Femur (tissue), 1 donor: ENCODE results near the gene SPRED1.
"Not testable (repeated sequence)": the region's sequence is repeated elsewhere in the genome, so short reads cannot be mapped to it uniquely, and the experiment has no call there.

Source experiments
- DNase-seq: peaks from one replicate; pipeline ENCODE4 v3.0.0-alpha.2; 2017

Gene SPRED1

DNA sequence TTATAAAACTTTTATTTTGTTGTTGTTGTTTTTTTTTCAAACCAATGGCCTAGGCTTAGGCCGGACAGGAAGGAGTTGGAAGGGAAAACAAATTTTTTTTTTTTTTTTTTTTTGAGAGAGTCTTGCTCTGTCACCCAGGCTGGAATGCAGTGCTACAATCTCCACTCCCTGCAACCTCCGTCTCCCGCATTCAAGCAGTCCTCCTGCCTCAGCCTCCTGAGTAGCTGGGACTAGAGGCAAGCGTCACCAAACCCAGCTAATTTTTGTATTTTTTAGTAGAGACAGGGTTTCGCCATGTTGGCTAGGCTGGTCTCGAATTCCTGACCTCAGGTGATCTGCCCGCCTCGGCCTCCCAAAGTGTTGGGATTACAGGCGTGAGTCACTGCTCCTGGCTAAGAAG lies 15.6 kb upstream of the SPRED1 start:
- DNase-seq: not testable (repeated sequence)

DNA sequence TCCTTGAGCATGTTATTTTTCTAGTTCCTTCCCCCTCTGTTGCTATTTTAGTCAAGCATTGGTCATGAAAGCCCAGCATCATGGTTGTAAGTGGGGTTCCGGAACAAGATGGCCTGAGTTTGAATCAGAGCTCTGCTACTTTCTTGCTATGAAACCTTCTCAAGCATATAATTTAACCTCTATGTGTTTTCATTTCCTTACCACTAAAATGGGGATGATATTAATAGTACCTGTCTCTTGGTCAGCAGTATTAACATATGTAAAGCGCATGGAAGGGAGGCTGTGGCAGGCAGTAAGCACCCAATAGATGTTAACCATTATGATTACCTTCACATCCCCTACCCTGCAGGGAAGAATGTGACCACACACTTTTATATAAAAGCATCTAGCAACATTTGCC lies 14.3 kb upstream of the SPRED1 start:
- DNase-seq: no peak

DNA sequence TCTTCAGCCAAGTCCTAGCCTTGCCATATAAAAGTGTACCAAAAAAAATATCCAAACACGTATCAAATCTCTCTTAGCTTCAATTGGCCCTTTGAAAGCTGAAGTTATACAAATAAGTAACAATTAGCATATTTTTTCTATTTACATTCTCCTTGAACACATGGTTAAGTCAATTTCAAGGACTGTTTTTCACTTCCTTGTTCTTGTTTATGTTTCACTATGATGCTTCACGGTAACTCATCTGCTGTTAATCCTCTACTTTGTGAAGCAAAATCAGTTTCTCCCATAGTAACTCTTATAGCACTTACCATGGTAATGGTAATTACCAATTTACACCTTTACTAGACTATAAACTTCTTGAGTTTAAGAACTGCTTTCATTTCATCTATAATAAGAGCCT lies 10.6 kb upstream of the SPRED1 start:
- DNase-seq: no peak

DNA sequence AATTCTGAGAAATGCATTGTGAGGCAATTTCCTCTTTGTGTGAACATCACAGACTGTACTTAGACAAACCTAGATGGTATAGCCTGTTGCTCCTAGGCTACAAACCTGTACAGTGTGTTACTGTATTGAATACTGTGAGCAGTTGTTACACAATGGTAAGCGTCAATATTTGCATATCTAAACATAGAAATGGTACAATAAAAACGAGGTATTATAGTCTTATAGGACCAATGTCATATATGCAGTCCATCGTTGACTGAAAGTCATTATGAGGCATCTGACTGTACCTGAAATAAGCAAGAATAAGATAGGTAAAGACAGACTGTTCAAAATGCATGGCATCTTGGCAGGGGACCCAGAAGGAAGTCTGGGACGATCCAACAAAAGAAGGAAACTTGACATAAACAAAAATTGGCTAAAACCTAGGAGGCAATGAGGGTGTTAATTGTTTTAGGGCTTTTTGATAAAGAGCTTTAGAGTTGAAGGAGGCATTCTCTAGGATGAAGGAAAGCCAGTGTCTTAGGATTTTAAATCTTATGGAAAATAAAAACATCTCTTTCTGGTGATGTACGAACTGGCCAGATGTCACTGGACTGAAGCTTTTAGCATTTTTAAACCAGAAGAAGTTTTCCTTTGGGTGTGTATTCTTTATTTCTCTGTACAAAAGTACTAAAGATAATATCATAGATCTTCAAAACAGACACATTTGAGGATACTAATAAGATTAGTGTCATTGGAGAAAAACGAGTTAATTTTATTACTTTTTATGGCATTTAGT lies 9.2 kb upstream of the SPRED1 start:
- DNase-seq: no peak

DNA sequence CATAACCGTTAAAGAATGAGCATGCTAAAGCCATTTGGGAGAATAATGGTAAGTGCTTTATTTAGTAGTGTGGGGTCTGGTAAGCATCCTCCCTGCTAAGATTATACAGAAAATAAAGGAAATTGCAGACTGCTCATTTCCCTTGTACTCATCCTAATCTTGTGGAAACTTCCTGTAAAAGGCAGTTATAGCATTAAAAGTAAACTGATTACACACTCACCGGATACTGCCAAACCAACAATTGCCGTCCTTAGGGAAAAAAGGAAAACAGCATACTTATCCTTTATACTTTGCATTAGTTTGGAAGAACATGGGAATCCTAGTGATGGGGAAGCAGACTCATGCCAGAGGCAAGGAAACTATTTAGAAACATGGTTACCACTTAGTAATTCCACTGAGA lies 5.3 kb upstream of the SPRED1 start:
- DNase-seq: no peak

DNA sequence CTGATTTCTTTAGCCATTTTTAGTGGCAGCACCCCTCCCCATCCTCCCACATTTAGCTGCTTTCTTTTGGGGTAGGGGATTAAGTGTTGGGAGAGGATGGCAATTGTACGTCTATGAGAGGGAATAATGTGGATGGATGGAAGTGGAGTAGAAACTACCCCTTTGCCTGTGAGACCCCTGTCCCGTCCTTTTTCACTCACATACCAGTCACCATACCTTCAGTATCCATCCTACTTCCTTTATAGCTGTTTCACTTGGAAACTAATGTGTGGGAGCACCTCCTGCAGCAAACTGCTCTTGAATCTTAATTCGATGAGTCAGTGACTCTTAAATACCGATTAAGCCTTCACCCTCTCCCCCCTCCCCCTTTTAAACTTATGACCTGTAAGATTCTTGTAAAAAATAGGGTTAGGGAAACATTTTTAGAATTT lies 730 bp downstream of the SPRED1 start:
- peak; percentile 30 for DNase-seq

DNA sequence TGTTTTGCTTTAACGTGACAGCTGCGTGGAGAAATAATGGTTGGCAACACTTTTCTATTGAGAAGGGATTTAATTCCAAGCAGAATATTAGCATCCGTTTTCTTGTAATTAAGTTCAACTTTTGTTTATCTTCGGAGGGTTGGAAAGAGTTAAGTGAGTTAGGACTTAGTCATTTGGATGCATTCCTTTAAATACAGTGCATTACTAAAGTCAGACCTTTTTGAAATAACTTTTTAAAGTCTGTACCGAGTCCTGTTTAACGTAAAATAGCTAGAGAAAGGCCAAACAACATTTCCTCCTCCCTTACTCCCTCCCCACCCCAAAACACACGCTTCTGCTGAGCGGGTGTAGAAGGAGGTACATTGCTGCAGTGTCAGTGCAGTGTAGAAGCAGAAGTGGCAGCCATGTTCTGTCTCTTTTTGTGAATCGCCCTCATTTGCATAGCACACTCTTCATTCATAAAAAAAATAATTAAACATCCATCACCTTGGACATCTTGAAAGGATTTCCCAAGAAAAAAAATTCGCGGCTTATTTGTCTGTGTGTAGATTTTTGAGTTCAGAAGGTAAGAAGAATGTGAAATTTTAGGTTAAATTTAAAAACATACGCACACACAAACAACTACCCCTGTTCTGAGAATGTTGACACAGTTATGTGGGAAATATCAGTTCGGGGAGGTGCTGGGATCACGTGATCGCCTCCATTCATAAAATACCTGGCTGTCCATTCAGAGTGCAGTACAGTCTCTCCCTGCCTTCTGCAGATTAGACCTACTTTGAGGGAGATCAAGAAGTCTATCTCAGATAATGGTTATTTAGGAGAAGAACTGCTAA lies 1.6 kb downstream of the SPRED1 start:
- DNase-seq: peak; percentile 65

DNA sequence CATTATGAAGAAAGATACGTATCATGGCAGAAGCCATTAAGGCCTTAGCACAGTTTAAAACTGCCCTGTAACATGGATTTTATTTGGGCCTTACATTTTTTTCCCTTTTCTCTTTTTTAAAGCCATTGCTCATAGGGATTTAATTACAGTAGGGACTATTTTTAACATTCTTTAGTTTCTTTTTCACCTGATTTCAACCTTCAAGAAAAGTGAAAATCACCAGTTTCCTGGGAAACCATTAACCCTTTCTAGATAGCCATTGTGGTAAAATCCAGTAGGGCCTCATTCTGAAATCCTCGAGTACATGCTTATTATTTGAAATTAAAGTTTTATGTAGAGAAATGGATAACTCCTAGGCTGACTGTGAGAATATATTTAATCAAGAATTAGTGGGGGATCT lies 3.1 kb downstream of the SPRED1 start:
- no peak for DNase-seq

DNA sequence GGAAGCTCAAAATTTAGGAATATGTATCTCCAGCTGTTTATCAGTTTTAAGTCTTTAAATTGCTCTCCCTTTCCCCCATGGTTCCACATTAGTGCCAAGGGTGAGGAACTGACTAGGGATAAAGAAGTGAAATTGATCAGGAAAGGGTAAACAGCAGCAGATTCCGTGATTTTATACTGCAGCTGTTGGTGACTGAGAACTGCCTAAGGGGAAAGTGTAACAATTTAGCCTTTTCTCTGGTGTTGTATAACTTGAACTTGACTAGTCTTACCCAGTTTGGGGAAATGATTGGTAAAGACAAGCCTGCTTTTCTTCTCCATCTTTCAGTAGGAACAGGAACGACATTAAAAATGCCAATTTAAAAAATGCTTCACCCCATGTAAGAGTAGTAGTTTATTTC lies 5.0 kb downstream of the SPRED1 start:
- DNase-seq: no peak

DNA sequence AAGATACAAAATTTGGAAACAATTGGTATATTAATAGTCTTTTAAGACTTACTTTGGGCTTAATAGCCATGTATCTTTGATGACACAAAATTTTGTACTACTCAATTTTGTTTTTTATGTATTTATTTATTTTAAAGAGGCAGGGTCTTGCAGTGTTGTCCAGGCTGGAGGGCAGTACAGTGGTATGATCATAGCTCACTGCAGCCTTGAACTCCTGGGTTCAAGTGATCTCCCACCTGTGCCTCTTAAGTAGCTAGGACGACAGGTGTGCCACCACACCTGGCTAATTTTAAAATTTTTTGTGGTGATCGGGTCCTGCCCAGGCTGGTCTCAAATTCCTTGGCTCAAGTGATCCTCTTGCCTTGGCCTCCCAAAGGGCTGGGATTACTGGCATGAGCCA lies 6.5 kb downstream of the SPRED1 start:
- DNase-seq: no peak

DNA sequence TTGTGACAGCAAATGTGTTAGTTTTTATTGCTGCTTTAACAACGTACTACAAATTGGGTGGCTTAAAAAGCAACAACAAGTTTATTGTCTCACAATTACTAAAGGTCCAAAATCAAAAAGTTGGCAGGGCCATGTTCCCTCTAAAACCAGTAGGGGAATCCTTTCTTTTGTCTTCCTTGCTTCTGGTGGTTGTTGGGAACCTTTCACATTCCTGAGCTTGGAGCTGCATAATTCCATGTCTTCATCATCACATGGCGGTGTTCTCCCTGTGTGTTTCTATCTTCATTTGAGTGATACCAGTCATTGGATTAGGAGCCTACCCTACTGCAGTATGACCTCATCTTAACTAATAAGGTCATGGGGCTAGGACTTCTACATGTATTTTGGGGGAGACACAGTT lies 7.4 kb downstream of the SPRED1 start:
- DNase-seq: no peak

DNA sequence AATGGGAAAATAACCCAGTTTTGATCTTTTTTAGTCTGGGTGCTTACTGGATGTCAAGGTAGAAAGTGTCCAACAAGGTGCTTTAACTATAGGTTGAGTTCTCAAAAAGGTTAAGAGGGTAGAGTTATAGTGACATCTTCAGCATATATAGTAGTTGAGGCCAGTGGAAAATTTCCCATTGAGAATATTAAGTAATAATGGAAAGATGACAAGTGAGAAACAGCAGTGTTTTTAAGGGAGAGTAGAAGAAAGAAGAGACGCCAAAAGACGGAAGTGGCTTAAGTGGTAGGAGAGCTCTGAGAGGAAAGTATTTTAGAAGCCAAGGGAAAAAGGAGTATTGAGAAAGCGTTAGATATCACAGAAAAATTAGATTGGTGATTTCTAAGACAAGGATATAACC lies 10.6 kb downstream of the SPRED1 start:
- no peak for DNase-seq

DNA sequence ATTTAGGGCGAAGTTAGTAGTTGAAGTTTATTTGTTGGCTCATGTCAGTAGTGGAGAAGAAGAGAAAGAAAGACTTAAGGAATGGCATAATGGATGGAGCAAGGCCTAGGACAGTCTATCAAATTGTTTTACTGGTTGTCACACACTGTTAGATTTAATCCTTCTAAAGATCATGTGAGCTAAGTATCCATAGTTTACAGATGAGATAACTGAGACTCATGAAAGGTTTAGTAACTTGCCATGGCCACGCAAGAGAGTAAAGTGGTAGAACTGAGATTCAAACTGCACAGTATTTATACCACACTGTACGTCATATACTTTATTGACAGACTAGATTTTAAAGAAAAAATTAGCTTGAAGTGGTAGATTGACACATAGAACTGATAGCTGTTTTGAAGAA lies 11.4 kb downstream of the SPRED1 start:
- DNase-seq: no peak

DNA sequence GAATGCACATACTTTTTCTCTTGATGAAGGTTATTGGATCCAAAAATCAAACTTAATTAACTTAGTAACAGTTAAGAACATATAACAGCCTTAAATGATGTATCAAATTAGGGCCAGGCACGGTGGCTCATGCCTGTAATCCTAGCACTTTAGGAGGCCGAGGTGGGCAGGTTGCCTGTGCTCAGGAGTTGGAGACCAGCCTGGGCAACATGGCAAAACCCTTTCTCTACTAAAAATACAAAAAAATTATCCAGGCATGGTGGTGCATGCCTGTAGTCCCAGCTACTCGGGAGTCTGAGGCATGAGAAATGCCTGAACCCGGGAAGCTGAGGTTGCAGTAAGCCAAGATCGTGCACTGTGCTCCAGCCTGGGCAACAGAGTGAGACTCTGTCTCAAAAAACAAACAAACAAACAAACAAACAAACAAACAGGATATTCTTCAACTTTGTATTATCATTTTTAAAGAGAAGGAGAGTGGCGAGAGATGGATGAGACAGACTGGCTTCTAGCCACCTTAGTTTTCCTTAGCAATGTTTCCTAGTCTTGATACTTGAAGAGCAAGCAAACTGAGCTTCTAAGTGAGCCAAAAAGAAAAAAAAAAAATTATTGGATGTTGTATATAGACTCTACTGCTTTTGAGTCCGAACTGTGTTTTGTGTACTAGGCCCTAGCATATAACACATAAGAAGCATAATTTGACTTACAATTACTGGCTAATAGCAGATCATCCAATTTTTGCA lies 13.8 kb downstream of the SPRED1 start:
- DNase-seq: no peak

DNA sequence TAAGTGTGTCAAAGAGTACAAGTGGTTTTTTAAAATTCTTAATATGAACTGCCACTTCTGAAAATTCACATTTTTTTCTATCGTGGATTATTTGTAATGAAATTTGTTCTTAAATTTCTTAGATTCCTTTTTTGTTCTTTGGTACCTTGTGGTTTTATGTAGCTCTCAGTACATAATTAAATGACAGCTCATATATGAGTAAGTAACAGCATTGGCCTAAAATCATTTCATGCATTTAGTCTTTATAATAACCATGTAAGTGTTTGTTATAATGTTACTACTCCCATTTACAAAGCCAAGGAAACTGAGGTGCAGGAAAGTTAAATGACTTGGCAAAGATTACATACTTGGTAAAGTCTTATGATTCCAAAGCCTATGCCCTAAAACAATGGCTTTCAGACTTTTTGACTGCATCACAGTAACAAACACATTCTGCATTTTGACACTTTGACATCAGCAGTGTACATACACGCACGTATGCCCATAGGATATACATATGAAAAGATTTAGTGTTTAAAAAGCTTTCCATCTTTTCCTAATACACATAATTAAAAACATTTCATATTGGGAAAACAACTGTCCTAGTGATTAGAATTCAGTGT lies 14.9 kb downstream of the SPRED1 start:
- no peak for DNase-seq

DNA sequence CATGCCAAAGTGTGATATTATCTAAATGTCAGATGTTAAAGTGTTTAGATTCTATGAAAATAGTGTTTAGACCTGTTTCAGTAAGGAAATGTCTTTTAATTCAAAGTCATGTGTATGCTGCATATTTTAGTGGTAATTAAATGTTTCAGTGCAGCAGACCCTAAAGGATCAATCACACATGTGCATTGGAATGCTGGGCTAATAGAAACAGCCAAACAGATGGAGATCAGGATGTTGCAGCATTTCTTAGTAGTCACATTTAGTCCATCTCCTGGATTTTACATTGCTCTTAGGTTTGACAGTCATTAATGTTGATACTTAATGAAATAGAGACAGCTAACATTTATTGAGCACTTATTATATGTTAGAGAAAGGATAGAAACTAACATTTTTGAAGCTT lies 18.5 kb downstream of the SPRED1 start:
- no peak for DNase-seq

DNA sequence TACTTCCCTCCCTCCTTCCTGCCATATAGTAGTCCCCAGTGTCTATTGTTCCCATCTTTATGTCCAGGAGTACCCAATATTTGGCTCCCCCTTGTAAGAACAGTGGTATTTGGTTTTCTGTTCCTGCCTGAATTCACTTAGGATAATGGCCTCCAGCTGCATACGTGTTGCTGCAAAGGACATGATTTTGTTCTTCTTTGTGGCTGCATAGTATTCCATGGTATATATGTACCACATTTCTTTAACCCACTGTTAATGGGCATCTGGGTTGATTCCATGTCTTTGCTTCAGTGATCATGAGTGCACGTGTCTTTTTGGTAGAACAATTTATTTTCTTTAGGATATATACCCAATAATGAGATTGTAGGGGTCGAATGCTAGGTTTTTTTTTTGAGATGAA lies 19.3 kb downstream of the SPRED1 start:
- DNase-seq: no peak

DNA sequence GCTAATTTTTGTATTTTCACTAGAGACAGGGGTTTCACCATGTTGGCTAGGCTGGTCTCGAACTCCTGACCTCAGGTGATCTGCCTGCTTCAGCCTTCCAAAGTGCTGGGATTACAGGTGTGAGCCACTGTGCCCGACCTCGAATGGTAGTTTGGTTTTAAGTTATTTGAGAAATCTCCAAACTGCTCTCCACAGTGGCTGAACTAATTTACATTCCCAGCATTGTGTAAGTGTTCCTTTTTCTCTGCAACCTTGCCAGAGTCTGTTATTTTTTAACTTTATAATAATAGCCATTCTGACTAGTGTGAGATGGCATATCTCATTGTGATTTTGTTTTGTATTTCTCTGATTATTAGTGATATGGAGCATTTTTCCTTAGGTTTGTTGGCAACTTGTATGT lies 19.8 kb downstream of the SPRED1 start:
- DNase-seq: not testable (repeated sequence)

DNA sequence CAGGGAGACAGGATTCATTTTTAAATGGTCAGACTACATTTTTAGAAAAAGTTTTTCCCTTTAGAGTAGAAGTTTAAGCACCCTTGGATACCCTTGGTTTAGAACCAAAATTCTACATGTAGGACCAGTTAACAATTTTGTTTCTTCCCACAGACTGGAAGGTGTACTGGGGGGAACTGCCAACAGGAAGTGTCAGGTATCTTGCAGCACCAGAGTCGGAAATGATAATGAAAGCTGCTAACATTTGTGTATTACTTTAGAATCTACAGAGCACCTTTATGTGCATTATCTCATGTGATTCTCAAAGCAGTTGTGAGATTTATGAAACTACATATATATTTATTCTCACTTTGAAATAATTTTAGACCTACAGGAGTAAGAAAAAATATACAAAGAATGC lies 21.5 kb downstream of the SPRED1 start:
- DNase-seq: no peak

DNA sequence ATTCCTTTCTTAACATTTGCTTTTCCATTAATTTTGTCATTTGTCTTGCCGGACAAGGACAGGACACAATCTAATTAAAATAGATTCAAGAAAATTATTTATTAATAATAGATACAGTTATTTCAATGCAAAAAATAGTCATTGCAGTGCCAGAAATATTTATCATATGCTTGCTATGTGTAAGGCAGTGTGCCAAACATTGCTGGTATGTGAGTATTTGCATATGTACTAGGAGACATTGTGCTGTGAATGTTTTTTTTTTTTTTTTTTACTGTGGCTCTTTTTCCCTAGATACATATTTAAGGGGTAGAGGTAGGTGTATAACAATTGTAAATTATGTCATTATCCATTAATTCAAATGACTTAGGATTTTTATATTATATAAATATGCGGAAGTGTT lies 23.3 kb downstream of the SPRED1 start:
- DNase-seq: no peak

DNA sequence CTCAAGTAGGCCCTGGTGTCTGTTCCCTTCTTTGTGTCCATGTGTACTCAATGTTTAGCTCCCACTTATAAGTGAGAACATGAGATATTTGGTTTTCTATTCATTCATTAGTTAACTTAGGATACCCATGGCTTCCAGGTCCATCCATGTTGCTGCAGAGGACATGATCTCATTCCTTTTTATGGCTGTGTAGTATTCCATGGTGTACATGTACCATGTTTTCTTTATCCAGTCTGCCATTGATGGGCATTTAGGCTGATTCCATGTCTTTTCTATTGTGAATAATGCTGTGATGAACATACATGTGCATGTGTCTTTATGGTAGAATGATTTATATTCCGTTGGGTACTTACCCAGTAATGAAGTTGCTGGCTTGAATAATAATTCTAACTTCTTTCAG lies 24.6 kb downstream of the SPRED1 start:
- not testable (repeated sequence) for DNase-seq

DNA sequence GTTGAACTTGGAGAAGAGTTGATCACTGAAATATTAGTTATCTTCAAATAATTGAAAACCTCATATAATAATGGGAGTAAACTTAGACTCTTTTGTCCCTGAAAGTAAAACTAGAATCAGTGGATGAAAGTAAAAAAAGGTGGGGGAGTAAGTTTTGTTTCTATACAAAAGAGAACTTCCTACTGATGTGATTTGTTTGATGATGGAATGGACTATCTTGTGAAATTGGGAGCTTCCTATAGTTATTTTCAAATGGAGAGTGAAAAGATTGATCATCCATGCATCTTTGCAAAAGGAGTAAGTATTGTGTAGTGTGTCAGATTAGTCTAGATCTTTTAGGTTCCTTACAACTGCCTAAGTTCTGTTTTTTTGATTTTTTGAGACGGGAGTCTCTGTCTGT lies 28.4 kb downstream of the SPRED1 start:
- DNase-seq: no peak

DNA sequence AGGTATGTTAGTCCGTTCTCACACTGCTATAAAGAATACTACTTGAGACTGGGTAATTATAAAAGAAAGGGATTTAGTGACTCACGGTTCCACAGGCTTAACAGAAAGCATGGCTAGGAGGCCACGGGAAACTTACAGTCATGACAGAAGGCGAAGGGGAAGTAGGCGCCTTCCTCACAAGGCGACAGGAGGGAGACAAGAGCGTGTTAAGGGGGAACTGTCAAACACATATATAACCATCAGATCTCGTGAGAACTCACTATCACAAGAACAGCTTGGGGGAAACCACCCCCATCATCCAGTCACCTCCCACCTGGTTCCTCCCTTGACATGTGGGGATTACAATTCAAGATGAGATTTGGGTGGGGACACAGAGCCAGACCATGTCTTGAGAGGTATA lies 30.4 kb downstream of the SPRED1 start:
- no peak for DNase-seq
